Activated CD4-positive, alpha-beta T cell treated with anti-CD3 and anti-CD28 coated beads, Interleukin-2, Interleukin-4, amounts not matched to agents 100 ng/mL and 50 ng/mL, durations not matched to agents 16 hours and 8 hours (primary cell): ENCODE measurements around the gene ADO.
A peak's percentile ranks its signal among the peaks of the same experiment; 100 is the strongest.
"Not testable (repeated sequence)": the region's sequence is repeated elsewhere in the genome, so short reads cannot be mapped to it uniquely, and the experiment has no call there.

Experiments
- DNase-seq: peaks from one replicate; pipeline ENCODE4 v3.0.0-alpha.2; 2020; ENCODE audit warnings: low spot score

Gene ADO

GRCh38 chr10:62804356-62805230 lies at the start of gene ADO:
Gene ADO (plus strand): TSS chr10:62804720. CDS start chr10:62805060, 340 bp downstream.
- DNase-seq: peak; percentile 75

- DNase-seq: no peak
Measured at GRCh38 chr10:62754963-62755362, 49.6 kb upstream of the ADO start.

GRCh38 chr10:62755662-62756653 lies 48.6 kb upstream of the ADO start:
- DNase-seq: no peak

GRCh38 chr10:62759599-62760175 lies 44.8 kb upstream of the ADO start:
- no peak for DNase-seq

- no peak for DNase-seq
Measured at GRCh38 chr10:62760401-62760800, 44.1 kb upstream of the ADO start.

GRCh38 chr10:62761115-62761514 lies 43.4 kb upstream of the ADO start:
- DNase-seq: no peak

- DNase-seq: no peak
Measured at GRCh38 chr10:62763155-62763554, 41.4 kb upstream of the ADO start.

GRCh38 chr10:62764011-62764410 lies 40.5 kb upstream of the ADO start:
- DNase-seq: no peak

GRCh38 chr10:62765726-62766125 lies 38.8 kb upstream of the ADO start:
- DNase-seq: no peak

GRCh38 chr10:62766386-62766785 lies 38.1 kb upstream of the ADO start:
- DNase-seq: no peak

- DNase-seq: no peak
Measured at GRCh38 chr10:62769574-62770242, 34.8 kb upstream of the ADO start.

- no peak for DNase-seq
Measured at GRCh38 chr10:62772186-62772974, 32.1 kb upstream of the ADO start.

GRCh38 chr10:62778125-62778524 lies 26.4 kb upstream of the ADO start:
- peak; percentile 21 for DNase-seq

GRCh38 chr10:62779487-62780248 lies 24.9 kb upstream of the ADO start:
- DNase-seq: peak; percentile 73

- DNase-seq: not testable (repeated sequence)
Measured at GRCh38 chr10:62784537-62784936, 20.0 kb upstream of the ADO start.

- not testable (repeated sequence) for DNase-seq
Measured at GRCh38 chr10:62788285-62788684, 16.2 kb upstream of the ADO start.

- no peak for DNase-seq
Measured at GRCh38 chr10:62788861-62789467, 15.6 kb upstream of the ADO start.

GRCh38 chr10:62790019-62790555 lies 14.4 kb upstream of the ADO start:
- no peak for DNase-seq

- DNase-seq: no peak
Measured at GRCh38 chr10:62790571-62790970, 13.9 kb upstream of the ADO start.
